Measurements from ENCODE around the gene MAP1A. TPM values are rescaled to one million over a fixed set of nuclear protein-coding genes. Genes with fewer than 3 reads are reported as not detected.

The MAP1A gene
- total and polyA plus RNA-seq, 12 donors = 3.4 to 27.0 (median 9.6) TPM

DNA sequence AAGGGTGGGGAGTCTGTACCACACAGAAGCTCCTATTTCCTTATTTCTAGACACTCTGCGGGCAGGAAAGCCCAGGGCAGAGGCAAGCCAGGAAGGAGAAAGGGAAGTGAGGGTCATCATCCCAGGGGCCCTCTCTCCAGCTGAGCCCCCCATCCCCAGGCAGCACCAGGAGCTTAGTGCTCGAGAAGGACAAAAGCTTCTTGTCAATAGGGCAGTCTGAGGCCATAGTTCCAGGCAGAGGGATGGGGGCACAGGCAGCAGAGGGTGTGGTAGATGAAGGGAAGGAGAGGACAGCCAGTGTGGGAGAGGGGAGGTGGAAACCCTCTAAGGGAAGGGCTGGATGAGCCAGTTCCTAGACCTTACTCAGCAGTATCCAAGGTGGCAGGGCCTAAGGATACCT, 2.7 kb downstream of the MAP1A start:
- TF ChIP-seq, protein P1, sequence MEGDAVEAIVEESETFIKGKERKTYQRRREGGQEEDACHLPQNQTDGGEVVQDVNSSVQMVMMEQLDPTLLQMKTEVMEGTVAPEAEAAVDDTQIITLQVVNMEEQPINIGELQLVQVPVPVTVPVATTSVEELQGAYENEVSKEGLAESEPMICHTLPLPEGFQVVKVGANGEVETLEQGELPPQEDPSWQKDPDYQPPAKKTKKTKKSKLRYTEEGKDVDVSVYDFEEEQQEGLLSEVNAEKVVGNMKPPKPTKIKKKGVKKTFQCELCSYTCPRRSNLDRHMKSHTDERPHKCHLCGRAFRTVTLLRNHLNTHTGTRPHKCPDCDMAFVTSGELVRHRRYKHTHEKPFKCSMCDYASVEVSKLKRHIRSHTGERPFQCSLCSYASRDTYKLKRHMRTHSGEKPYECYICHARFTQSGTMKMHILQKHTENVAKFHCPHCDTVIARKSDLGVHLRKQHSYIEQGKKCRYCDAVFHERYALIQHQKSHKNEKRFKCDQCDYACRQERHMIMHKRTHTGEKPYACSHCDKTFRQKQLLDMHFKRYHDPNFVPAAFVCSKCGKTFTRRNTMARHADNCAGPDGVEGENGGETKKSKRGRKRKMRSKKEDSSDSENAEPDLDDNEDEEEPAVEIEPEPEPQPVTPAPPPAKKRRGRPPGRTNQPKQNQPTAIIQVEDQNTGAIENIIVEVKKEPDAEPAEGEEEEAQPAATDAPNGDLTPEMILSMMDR (IDR thresholded peaks at IDR 0.05) = no peak
- TF ChIP-seq POLR2A (IDR thresholded peaks at IDR 0.05) = no peak
- Histone ChIP-seq H3K9me3 (replicated peaks in 1 of 3) (no peaks in the 10 kb centered on the region), H3K36me3 (replicated peaks in 1 of 2) (peaks cover 0 to 18% of the 10 kb centered on the region in 2 donors), H3K27ac (no peak overlapping the region), H3K4me3 (no peak overlapping the region), H3K27me3 (no peaks in the 10 kb centered on the region), H3K4me1 (replicated peaks in 1 of 2) (peaks cover 0 to 29% of the 10 kb centered on the region in 2 donors)
- WGBS, 4 donors = 75 to 81% (median 78%) methylated on average over 2 of the region's 2 CpGs
- intact Hi-C loops (cut with DNase I) = no loop called here
- DNase-seq = peak in 1 of 7 donors; percentile 25

GRCh38 chr15:43521419-43521818, 4.0 kb downstream of the MAP1A start:
- Histone ChIP-seq H3K4me1 (replicated peaks in 1 of 2) (peaks cover 0 to 21% of the 10 kb centered on the region in 2 donors), H3K4me3 (no peak overlapping the region), H3K27me3 (no peaks in the 10 kb centered on the region), H3K9me3 (replicated peaks in 1 of 3) (no peaks in the 10 kb centered on the region), H3K36me3 (replicated peaks in 1 of 2) (peaks cover 0 to 18% of the 10 kb centered on the region in 2 donors), H3K27ac (no peak overlapping the region)
- DNase-seq = peak in 2 of 7 donors; percentile 11 to 39
- WGBS, 4 donors = 90 to 94% (median 93%) methylated on average over 5 to 11 of the region's 11 CpGs
- TF ChIP-seq, protein P1 (IDR thresholded peaks at IDR 0.05) = no peak
- TF ChIP-seq POLR2A (IDR thresholded peaks at IDR 0.05) = no peak
- intact Hi-C loops (cut with DNase I) = no loop called here

- Histone ChIP-seq H3K36me3 (replicated peaks in 1 of 2) (peaks cover 0 to 18% of the 10 kb centered on the region in 2 donors), H3K27ac (no peak overlapping the region), H3K4me1 (replicated peaks in 1 of 2) (peaks cover 0 to 13% of the 10 kb centered on the region in 2 donors), H3K9me3 (replicated peaks in 1 of 3) (no peaks in the 10 kb centered on the region), H3K4me3 (no peak overlapping the region), H3K27me3 (no peaks in the 10 kb centered on the region)
- TF ChIP-seq, protein P1 (IDR thresholded peaks at IDR 0.05) = no peak
- no peak for TF ChIP-seq POLR2A (IDR thresholded peaks at IDR 0.05)
- peak in 2 of 7 donors; percentile 5 to 27 for DNase-seq
- 87 to 95% (median 91%) methylated on average over 9 of the region's 9 CpGs for WGBS, 4 donors
- intact Hi-C loops (cut with DNase I) = no loop called here
Observed at GRCh38 chr15:43522247-43522646, 4.8 kb downstream of the MAP1A start.

DNA sequence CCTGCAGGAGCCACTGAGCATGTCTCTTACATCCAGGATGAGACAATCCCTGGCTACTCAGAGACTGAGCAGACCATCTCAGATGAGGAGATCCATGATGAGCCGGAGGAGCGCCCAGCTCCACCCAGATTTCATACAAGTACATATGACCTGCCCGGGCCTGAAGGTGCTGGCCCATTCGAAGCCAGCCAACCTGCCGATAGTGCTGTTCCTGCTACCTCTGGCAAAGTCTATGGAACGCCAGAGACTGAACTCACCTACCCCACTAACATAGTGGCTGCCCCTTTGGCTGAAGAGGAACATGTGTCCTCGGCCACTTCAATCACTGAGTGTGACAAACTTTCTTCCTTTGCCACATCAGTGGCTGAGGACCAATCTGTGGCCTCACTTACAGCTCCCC, 6.2 kb downstream of the MAP1A start:
- Histone ChIP-seq H3K27me3 (no peaks in the 10 kb centered on the region), H3K4me1 (replicated peaks in 1 of 2) (peaks cover 0 to 4% of the 10 kb centered on the region in 2 donors), H3K4me3 (no peak overlapping the region), H3K9me3 (replicated peaks in 1 of 3) (no peaks in the 10 kb centered on the region), H3K27ac (no peak overlapping the region), H3K36me3 (replicated peaks in 1 of 2) (peaks cover 0 to 18% of the 10 kb centered on the region in 2 donors)
- intact Hi-C loops (cut with DNase I) = no loop called here
- no peak for TF ChIP-seq POLR2A (IDR thresholded peaks at IDR 0.05)
- TF ChIP-seq, protein P1 (IDR thresholded peaks at IDR 0.05) = no peak
- WGBS, 4 donors = 93 to 100% (median 98%) methylated on average over 3 to 7 of the region's 7 CpGs
- DNase-seq = peak in 1 of 7 donors; percentile 41
